ENCODE results near the gene EXOC6.

DNA sequence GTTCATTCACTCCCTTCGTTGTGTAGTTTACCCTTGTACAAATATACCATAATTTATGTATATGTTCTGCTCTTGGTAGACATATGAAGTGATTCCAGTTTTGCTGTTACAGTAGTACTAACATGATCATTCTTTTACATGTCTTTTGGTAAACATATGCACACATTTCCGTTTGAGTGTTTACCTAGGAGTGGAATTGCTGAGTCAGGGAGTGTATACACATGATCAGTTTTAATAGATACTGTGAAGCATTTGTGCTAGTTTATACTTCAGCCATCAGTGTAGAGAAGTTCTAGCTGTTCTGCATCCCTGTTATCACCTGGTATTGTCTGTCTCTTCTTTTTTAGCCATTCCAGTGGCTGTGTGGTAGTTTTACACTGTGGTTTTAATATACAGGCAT is 177.8 kb downstream of the EXOC6 start:
- TF ChIP-seq POLR2AphosphoS2 (IDR thresholded peaks at IDR 0.05; ENCODE audit: low read depth, low read length) = no peak
- TF ChIP-seq SUZ12 (IDR thresholded peaks at IDR 0.05; ENCODE audit: low read depth, low read length) = no peak
- TF ChIP-seq NFYC (CRISPR knock-in tag; IDR thresholded peaks at IDR 0.05) = no peak
- TF ChIP-seq RFX1 (IDR thresholded peaks at IDR 0.05) = no peak
- TF ChIP-seq, protein P1, sequence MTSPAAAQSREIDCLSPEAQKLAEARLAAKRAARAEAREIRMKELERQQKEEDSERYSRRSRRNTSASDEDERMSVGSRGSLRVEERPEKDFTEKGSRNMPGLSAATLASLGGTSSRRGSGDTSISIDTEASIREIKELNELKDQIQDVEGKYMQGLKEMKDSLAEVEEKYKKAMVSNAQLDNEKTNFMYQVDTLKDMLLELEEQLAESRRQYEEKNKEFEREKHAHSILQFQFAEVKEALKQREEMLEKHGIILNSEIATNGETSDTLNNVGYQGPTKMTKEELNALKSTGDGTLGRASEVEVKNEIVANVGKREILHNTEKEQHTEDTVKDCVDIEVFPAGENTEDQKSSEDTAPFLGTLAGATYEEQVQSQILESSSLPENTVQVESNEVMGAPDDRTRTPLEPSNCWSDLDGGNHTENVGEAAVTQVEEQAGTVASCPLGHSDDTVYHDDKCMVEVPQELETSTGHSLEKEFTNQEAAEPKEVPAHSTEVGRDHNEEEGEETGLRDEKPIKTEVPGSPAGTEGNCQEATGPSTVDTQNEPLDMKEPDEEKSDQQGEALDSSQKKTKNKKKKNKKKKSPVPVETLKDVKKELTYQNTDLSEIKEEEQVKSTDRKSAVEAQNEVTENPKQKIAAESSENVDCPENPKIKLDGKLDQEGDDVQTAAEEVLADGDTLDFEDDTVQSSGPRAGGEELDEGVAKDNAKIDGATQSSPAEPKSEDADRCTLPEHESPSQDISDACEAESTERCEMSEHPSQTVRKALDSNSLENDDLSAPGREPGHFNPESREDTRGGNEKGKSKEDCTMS (CRISPR knock-in tag; conservative IDR thresholded peaks at IDR 0.05) = no peak
- no peak for TF ChIP-seq EZH2 (conservative IDR thresholded peaks at IDR 0.05; ENCODE audit: low read depth, low read length)
- TF ChIP-seq EP300 (IDR thresholded peaks at IDR 0.05; ENCODE audit: low read depth in 2 of 2, low read length in 2 of 2) = no peak
- no peak for TF ChIP-seq EP300 (CRISPR knock-in tag; IDR thresholded peaks at IDR 0.05; ENCODE audit: borderline replicate concordance)
- TF ChIP-seq TCF12 (IDR thresholded peaks at IDR 0.05) = no peak
- TF ChIP-seq TCF12 (CRISPR knock-in tag; IDR thresholded peaks at IDR 0.05) = no peak
